K562 (cell line): ENCODE measurements around the gene WWC2. TPM values are rescaled to one million over a fixed set of nuclear protein-coding genes. Genes with fewer than 3 reads are reported as not detected.

ENCODE experiments used
- ATAC-seq: fragments of 200-7000 bp; cut with Tn5 transposase; 3 replicates; pipeline ENCODE4 v1.9.1; 2020; ENCODE audit warnings: moderate library complexity
- BruUV-seq: library from RNA; stranded (reverse); fragments of 400-500 nt; replicated peaks from 2 replicates; lab custom pipeline; 2021; lab: Mats Ljungman, UMichigan
- CTCF ChIA-PET: fragments of 300-600 bp; formaldehyde crosslinking; extraction: SDS; loops from one replicate; lab custom pipeline; 2021; ENCODE audit warnings: low intra/inter-chr PET ratio; lab: Yijun Ruan, JAX
- POLR2A ChIA-PET: fragments of 300-600, 350-650 bp; sonication (Branson Sonifier 250); formaldehyde crosslinking; extraction: SDS; loops from one replicate; lab custom pipeline; 2021; ENCODE audit warnings: antibody characterized with exemption, inconsistent platforms; lab: Yijun Ruan, JAX
- DNase-seq, 4 experiments: peaks; one replicate each; pipeline versions ENCODE4 v3.0.0 to v3.0.0-alpha.2; 2011 to 2018; ENCODE audit warnings: low spot score in 3 of 4, mixed read lengths in 3 of 4; ENCODE audit errors: extremely low read depth in 1 of 4
- FAIRE-seq: peaks from 2 replicates; lab custom pipeline; 2011; peaks lifted over from hg19 to GRCh38; lab: Jason Lieb, UNC
- H2AFZ ChIP-seq: 2 replicates; pipeline ENCODE4 v1.6.0; 2011; ENCODE audit warnings: low read depth, low read length, control low read depth, inconsistent platforms
- H3K27ac ChIP-seq: fragments of 200-600 bp; 3 replicates; pipeline ENCODE4 v1.8.0; 2011; ENCODE audit warnings: low read depth, mild to moderate bottlenecking, control low read depth, inconsistent platforms, low read length, moderate library complexity, mixed read lengths; ENCODE audit errors: extremely low read depth
- H3K27me3 ChIP-seq, 2 experiments: fragments of 300-600 bp in 1 of 2; 2 replicates in 1 of 2; 3 replicates in 1 of 2; pipeline versions ENCODE4 v1.6.0 to v1.8.0; 2011; ENCODE audit warnings: inconsistent platforms in 2 of 2, low read length in 2 of 2, mild to moderate bottlenecking in 1 of 2, mixed read lengths in 1 of 2, moderate library complexity in 1 of 2; ENCODE audit not compliant: control insufficient read depth in 2 of 2, insufficient read depth in 2 of 2
- H3K36me3 ChIP-seq: fragments of 300-600 bp; 3 replicates; pipeline ENCODE4 v1.8.0; 2011; ENCODE audit warnings: mild to moderate bottlenecking, low read length, inconsistent platforms; ENCODE audit not compliant: control insufficient read depth, insufficient read depth
- H3K4me1 ChIP-seq, 2 experiments: fragments of 200-600 bp in 1 of 2; replicated peaks in 1 of 2; 2 replicates in 1 of 2; 3 replicates in 1 of 2; pipeline versions ENCODE4 v1.5.1 to v1.8.0; 2011; ENCODE audit warnings: inconsistent platforms in 2 of 2, low read length in 2 of 2, mild to moderate bottlenecking in 1 of 2, mixed read lengths in 1 of 2, moderate library complexity in 1 of 2; ENCODE audit not compliant: control insufficient read depth in 2 of 2, insufficient read depth in 2 of 2
- H3K4me2 ChIP-seq: 2 replicates; pipeline ENCODE4 v1.6.1; 2011; ENCODE audit warnings: low read length, control low read depth, inconsistent platforms, mixed read lengths; ENCODE audit not compliant: insufficient read depth
- H3K4me3 ChIP-seq: fragments of 200-600 bp; sonication (generic), shearing (Covaris generic); 2 replicates; pipeline ENCODE4 v1.5.1; 2016; ENCODE audit warnings: control low read depth, inconsistent platforms
- H3K79me2 ChIP-seq: fragments of 200-600 bp; 3 replicates; pipeline ENCODE4 v1.8.0; 2011; ENCODE audit warnings: low read length, inconsistent platforms; ENCODE audit not compliant: control insufficient read depth, insufficient read depth
- H3K9ac ChIP-seq, 2 experiments: 2 replicates each; pipeline versions ENCODE4 v1.6.0 to v1.6.1; 2011; ENCODE audit warnings: low read depth in 2 of 2, low read length in 2 of 2, control low read depth in 1 of 2, inconsistent platforms in 1 of 2, mild to moderate bottlenecking in 1 of 2, mixed read lengths in 1 of 2; ENCODE audit not compliant: insufficient read depth in 1 of 2
- H3K9me1 ChIP-seq: one replicate; pipeline ENCODE4 v1.6.0; 2011; ENCODE audit warnings: inconsistent platforms, mild to moderate bottlenecking, low read length, moderate library complexity; ENCODE audit not compliant: control insufficient read depth, insufficient read depth
- H3K9me3 ChIP-seq: replicated peaks from 2 replicates; pipeline ENCODE4 v1.5.1; 2011; ENCODE audit warnings: low read depth, low read length, inconsistent platforms; ENCODE audit not compliant: control insufficient read depth, insufficient read depth
- H4K20me1 ChIP-seq: replicated peaks from 2 replicates; pipeline ENCODE4 v1.6.1; 2011; ENCODE audit warnings: low read length, inconsistent platforms, mixed read lengths; ENCODE audit not compliant: control insufficient read depth, insufficient read depth
- ETS1 ChIP-seq: conservative IDR thresholded peaks from 2 replicates; pipeline ENCODE4 v1.6.1; 2011; ENCODE audit warnings: low read depth, mild to moderate bottlenecking, low read length; ENCODE audit not compliant: control insufficient read depth
- GABPA ChIP-seq: fragments of 200-800 bp; sonication (Bioruptor generic); conservative IDR thresholded peaks from 2 replicates; pipeline ENCODE4 v1.6.1; 2016; ENCODE audit warnings: low read depth, missing genetic modification characterization, missing compliant biosample characterization
- NFRKB ChIP-seq: fragments of 450-650 bp; IDR thresholded peaks from 2 replicates; pipeline ENCODE4 v1.6.1; 2016; ENCODE audit warnings: low read depth
- NR2C1 ChIP-seq, 2 experiments: fragments of 450-650 bp; IDR thresholded peaks; 2 replicates each; pipeline ENCODE4 v1.6.1; 2017; ENCODE audit warnings: mild to moderate bottlenecking in 2 of 2, antibody characterized with exemption in 1 of 2, inconsistent platforms in 1 of 2, missing compliant biosample characterization in 1 of 2, missing genetic modification characterization in 1 of 2
- SNIP1 ChIP-seq: fragments of 450-650 bp; IDR thresholded peaks from 2 replicates; pipeline ENCODE4 v1.7.1; 2017; ENCODE audit warnings: low read depth, mild to moderate bottlenecking
- ZBTB7A ChIP-seq: IDR thresholded peaks from 2 replicates; pipeline ENCODE4 v1.6.1; 2011; ENCODE audit warnings: low read depth, mild to moderate bottlenecking, low read length, moderate library complexity, borderline replicate concordance; ENCODE audit not compliant: control insufficient read depth
- WGBS: fragments of 100-300 bp; shearing (Covaris generic); methylation state at CpG from one replicate; pipeline ENCODE4 v1.1.6; 2016; ENCODE audit warnings: low coverage, mixed read lengths; ENCODE audit not compliant: insufficient coverage; ENCODE audit errors: missing lambda C conversion rate; 5-methylcytosine and 5-hydroxymethylcytosine counted together
- in situ Hi-C: fragments of 300-500 bp; cut with MboI; formaldehyde crosslinking; loops from 4 replicates; pipeline ENCODE4 v1.15.0; 2018; ENCODE audit warnings: inconsistent platforms, mixed read lengths
- intact Hi-C: fragments of 100-400 bp; cut with micrococcal nuclease; formaldehyde crosslinking; loops from 2 replicates; pipeline ENCODE4 v1.14.2; 2022
- polyA plus RNA-seq, 8 experiments: library from polyadenylated mRNA; depleted of rRNA in 4 of 8; stranded (reverse) in 5 of 8; unstranded in 3 of 8; fragments of >200 nt; fragmentation: Nextera tagmentation in 2 of 8; fragmentation: Illumina TruSeq in 1 of 8; extraction: Ambion mirVana in 2 of 8; extraction: Trizol in 1 of 8; gene quantifications; 2 replicates each; pipeline versions ENCODE4 v1.2.1 to v1.2.3, GENCODE V29; 2011 to 2014; ENCODE audit warnings: inconsistent platforms in 1 of 8, missing spikeins in 1 of 8
- total RNA-seq, 7 experiments: library from RNA; depleted of rRNA in 6 of 7; stranded (reverse); fragments of >200 nt in 6 of 7; fragmentation: Illumina TruSeq in 2 of 7; extraction: Trizol in 2 of 7; gene quantifications; 2 replicates each; pipeline versions ENCODE4 v1.2.1 to v1.2.3, GENCODE V29; 2011 to 2021; ENCODE audit warnings: low replicate concordance in 1 of 7
- TF ChIP-seq, protein P1 (sequence below): sonication (generic); formaldehyde crosslinking; IDR thresholded peaks from 2 replicates; pipeline ENCODE4 v1.9.0; 2022; ENCODE audit warnings: mild to moderate bottlenecking, missing genetic modification reagents
- TF ChIP-seq, protein P2 (sequence below), 2 experiments: fragments of 200-800 bp in 1 of 2; sonication (Bioruptor generic) in 1 of 2; sonication (generic) in 1 of 2; formaldehyde crosslinking in 1 of 2; IDR thresholded peaks in 1 of 2; conservative IDR thresholded peaks in 1 of 2; 2 replicates each; pipeline versions ENCODE4 v1.5.0 to v1.6.1; 2016 to 2020; ENCODE audit warnings: missing compliant biosample characterization in 1 of 2, missing genetic modification characterization in 1 of 2, missing genetic modification reagents in 1 of 2
- TF ChIP-seq, protein P3 (sequence below): fragments of 450-650 bp; IDR thresholded peaks from 2 replicates; pipeline ENCODE4 v1.6.1; 2014; ENCODE audit warnings: low read depth, mild to moderate bottlenecking, moderate library complexity, borderline replicate concordance
- TF ChIP-seq, protein P4 (sequence below): fragments of 450-650 bp; formaldehyde crosslinking; conservative IDR thresholded peaks from 2 replicates; pipeline ENCODE4 v1.4.0; 2022; ENCODE audit warnings: mild to moderate bottlenecking, missing genetic modification characterization

WWC2 gene
- total and polyA plus RNA-seq, 9 of the 15 experiments (the other 6 are each of a cell fraction or from before 2014, with no cell fraction given), result 3.7 to 39.4 (median 19.6) TPM

- no peak overlapping the region for H3K27ac ChIP-seq
- POLR2A ChIA-PET, result interaction anchor here (0.6 kb wide), 1 partner anchor 62 kb away, joined by 7 read pairs; no protein-coding TSS in a partner anchor
- in situ Hi-C loops (no loop called here), intact Hi-C loops (no loop called here)
- no peak for DNase-seq
- 0 out of 2 replicates have a peak, but pooled peaks cover 9% of the 10 kb centered on the region for H4K20me1 ChIP-seq
- no peak overlapping the region for H2AFZ ChIP-seq
- CTCF ChIA-PET, result no interaction called here
- ATAC-seq, result no peak
- BruUV-seq, result no TSS peak
- H3K27me3 ChIP-seq, result no peaks in the 10 kb centered on the region
- no peaks in the 10 kb centered on the region for H3K36me3 ChIP-seq
- FAIRE-seq, result no peak
- WGBS, result 30% methylated on average over 4 of the region's 4 CpGs
- no peak overlapping the region for H3K9ac ChIP-seq
- H3K4me2 ChIP-seq, result no peak overlapping the region
- no peaks in the 10 kb centered on the region for H3K9me3 ChIP-seq
- H3K4me1 ChIP-seq, result peaks cover 0 to 2% of the 10 kb centered on the region in 2 experiments; a peak in 1 of 5 replicates
- H3K4me3 ChIP-seq, result no peak overlapping the region
- H3K9me1 ChIP-seq, result no peaks in the 10 kb centered on the region
- no peaks in the 10 kb centered on the region for H3K79me2 ChIP-seq
- TF ChIP-seq, protein P1, sequence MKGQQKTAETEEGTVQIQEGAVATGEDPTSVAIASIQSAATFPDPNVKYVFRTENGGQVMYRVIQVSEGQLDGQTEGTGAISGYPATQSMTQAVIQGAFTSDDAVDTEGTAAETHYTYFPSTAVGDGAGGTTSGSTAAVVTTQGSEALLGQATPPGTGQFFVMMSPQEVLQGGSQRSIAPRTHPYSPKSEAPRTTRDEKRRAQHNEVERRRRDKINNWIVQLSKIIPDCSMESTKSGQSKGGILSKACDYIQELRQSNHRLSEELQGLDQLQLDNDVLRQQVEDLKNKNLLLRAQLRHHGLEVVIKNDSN, result no peak
- no peak for TF ChIP-seq ZBTB7A
- TF ChIP-seq, protein P2, sequence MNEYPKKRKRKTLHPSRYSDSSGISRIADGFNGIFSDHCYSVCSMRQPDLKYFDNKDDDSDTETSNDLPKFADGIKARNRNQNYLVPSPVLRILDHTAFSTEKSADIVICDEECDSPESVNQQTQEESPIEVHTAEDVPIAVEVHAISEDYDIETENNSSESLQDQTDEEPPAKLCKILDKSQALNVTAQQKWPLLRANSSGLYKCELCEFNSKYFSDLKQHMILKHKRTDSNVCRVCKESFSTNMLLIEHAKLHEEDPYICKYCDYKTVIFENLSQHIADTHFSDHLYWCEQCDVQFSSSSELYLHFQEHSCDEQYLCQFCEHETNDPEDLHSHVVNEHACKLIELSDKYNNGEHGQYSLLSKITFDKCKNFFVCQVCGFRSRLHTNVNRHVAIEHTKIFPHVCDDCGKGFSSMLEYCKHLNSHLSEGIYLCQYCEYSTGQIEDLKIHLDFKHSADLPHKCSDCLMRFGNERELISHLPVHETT (CRISPR knock-in tag; conservative IDR thresholded peaks at IDR 0.05 in 1 of 2, IDR thresholded peaks at IDR 0.05 in 1 of 2), result no peak
- TF ChIP-seq, protein P3, sequence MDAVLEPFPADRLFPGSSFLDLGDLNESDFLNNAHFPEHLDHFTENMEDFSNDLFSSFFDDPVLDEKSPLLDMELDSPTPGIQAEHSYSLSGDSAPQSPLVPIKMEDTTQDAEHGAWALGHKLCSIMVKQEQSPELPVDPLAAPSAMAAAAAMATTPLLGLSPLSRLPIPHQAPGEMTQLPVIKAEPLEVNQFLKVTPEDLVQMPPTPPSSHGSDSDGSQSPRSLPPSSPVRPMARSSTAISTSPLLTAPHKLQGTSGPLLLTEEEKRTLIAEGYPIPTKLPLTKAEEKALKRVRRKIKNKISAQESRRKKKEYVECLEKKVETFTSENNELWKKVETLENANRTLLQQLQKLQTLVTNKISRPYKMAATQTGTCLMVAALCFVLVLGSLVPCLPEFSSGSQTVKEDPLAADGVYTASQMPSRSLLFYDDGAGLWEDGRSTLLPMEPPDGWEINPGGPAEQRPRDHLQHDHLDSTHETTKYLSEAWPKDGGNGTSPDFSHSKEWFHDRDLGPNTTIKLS, result no peak
- no peak for TF ChIP-seq GABPA (tag)
- TF ChIP-seq SNIP1, result no peak
- TF ChIP-seq ETS1, result no peak
- no peak for TF ChIP-seq NR2C1 (IDR thresholded peaks at IDR 0.05)
- TF ChIP-seq NR2C1 (tag; IDR thresholded peaks at IDR 0.05), result no peak
- TF ChIP-seq, protein P4, sequence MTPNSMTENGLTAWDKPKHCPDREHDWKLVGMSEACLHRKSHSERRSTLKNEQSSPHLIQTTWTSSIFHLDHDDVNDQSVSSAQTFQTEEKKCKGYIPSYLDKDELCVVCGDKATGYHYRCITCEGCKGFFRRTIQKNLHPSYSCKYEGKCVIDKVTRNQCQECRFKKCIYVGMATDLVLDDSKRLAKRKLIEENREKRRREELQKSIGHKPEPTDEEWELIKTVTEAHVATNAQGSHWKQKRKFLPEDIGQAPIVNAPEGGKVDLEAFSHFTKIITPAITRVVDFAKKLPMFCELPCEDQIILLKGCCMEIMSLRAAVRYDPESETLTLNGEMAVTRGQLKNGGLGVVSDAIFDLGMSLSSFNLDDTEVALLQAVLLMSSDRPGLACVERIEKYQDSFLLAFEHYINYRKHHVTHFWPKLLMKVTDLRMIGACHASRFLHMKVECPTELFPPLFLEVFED (CRISPR knock-in tag), result no peak
- TF ChIP-seq NFRKB, result no peak
Observed at GRCh38 chr4:183171484-183172267, 72.6 kb downstream of the WWC2 start.
